Activated gamma-delta T cell treated with Interleukin-2 at 50 U/mL for 16 hours (primary cell): ENCODE measurements around the gene COPE.
"Not testable (repeated sequence)": the region's sequence is repeated elsewhere in the genome, so short reads cannot be mapped to it uniquely, and the experiment has no call there.

Experiments used
- DNase-seq: peaks from one replicate; pipeline ENCODE4 v3.0.0-alpha.2; 2020

The COPE gene

GRCh38 chr19:18906605-18907519, 12.3 kb downstream of the COPE start:
- no peak for DNase-seq

- no peak for DNase-seq
Measured at GRCh38 chr19:18905513-18906236, 13.5 kb downstream of the COPE start.

- no peak for DNase-seq
Measured at GRCh38 chr19:18905058-18905456, 14.1 kb downstream of the COPE start.

- DNase-seq = no peak
Measured at GRCh38 chr19:18904334-18905057, 14.7 kb downstream of the COPE start.

- no peak for DNase-seq
Measured at GRCh38 chr19:18903156-18904037, 15.8 kb downstream of the COPE start.

GRCh38 chr19:18902519-18902918, 16.7 kb downstream of the COPE start:
- DNase-seq = not testable (repeated sequence)

GRCh38 chr19:18901491-18901890, 17.7 kb downstream of the COPE start:
- no peak for DNase-seq

GRCh38 chr19:18900700-18901481, 18.3 kb downstream of the COPE start:
- no peak for DNase-seq

GRCh38 chr19:18899624-18900560, 19.3 kb downstream of the COPE start:
- DNase-seq = no peak

- no peak for DNase-seq
Measured at GRCh38 chr19:18898607-18899408, 20.4 kb downstream of the COPE start.

- DNase-seq = no peak
Measured at GRCh38 chr19:18898081-18898606, 21.0 kb downstream of the COPE start.

- DNase-seq = no peak
Measured at GRCh38 chr19:18897094-18898029, 21.8 kb downstream of the COPE start.

GRCh38 chr19:18896421-18896841, 22.8 kb downstream of the COPE start:
- no peak for DNase-seq

- no peak for DNase-seq
Measured at GRCh38 chr19:18895824-18896341, 23.3 kb downstream of the COPE start, which contains the start of gene CERS1. Gene CERS1, minus strand, starts transcription at chr19:18896158. Its CDS starts 86 bp downstream, at chr19:18896072.

- DNase-seq = no peak
Measured at GRCh38 chr19:18895038-18895823, 24.0 kb downstream of the COPE start.

GRCh38 chr19:18894254-18895037, 24.7 kb downstream of the COPE start:
- no peak for DNase-seq
